CD14-positive monocyte (primary cell): ENCODE measurements around the gene PRSS33. TPM values are rescaled to one million over a fixed set of nuclear protein-coding genes. Genes with fewer than 3 reads are reported as not detected.

Experiments
- DNase-seq, 3 donors: peaks; one replicate each; pipeline ENCODE4 v3.0.0-alpha.2; 2011 to 2022
- H2AFZ ChIP-seq: 2 replicates; pipeline ENCODE4 v1.6.0; 2012; ENCODE audit warnings: mild to moderate bottlenecking, low read depth, low read length, inconsistent platforms; ENCODE audit not compliant: insufficient read depth, poor library complexity, severe bottlenecking
- H3K27ac ChIP-seq, 2 donors: 1 replicate in 1 of 2; 2 replicates in 1 of 2; pipeline ENCODE4 v1.5.1; 2012 to 2013; ENCODE audit warnings: low read length in 2 of 2, control low read depth in 1 of 2, inconsistent platforms in 1 of 2, low read depth in 1 of 2, mild to moderate bottlenecking in 1 of 2
- H3K27me3 ChIP-seq, 2 donors: one replicate each; pipeline versions ENCODE4 v1.6.0 to v1.6.1; 2011 to 2013; ENCODE audit warnings: low read length in 2 of 2; ENCODE audit not compliant: control insufficient read depth in 2 of 2, insufficient read depth in 2 of 2
- H3K36me3 ChIP-seq, 2 donors: replicated peaks in 1 of 2; 1 replicate in 1 of 2; 2 replicates in 1 of 2; pipeline versions ENCODE4 v1.5.1 to v1.6.1; 2012 to 2013; ENCODE audit warnings: low read length in 2 of 2, control low read depth in 1 of 2, inconsistent platforms in 1 of 2, mild to moderate bottlenecking in 1 of 2; ENCODE audit not compliant: insufficient read depth in 2 of 2, control insufficient read depth in 1 of 2
- H3K4me1 ChIP-seq, 2 donors: 1 replicate in 1 of 2; 2 replicates in 1 of 2; pipeline versions ENCODE4 v1.5.1 to v1.6.1; 2012 to 2013; ENCODE audit warnings: low read length in 2 of 2, control low read depth in 1 of 2, inconsistent platforms in 1 of 2, mild to moderate bottlenecking in 1 of 2, moderate library complexity in 1 of 2; ENCODE audit not compliant: insufficient read depth in 2 of 2, control insufficient read depth in 1 of 2
- H3K4me2 ChIP-seq: replicated peaks from 2 replicates; pipeline ENCODE3; 2012; ENCODE audit warnings: low read length, moderate library complexity, mild to moderate bottlenecking; ENCODE audit not compliant: poor library complexity, severe bottlenecking; ENCODE audit errors: extremely low read depth
- H3K4me3 ChIP-seq, 3 experiments: fragments of 200-600 bp in 1 of 3; sonication (generic) in 1 of 3; replicated peaks in 1 of 3; 1 replicate in 2 of 3; 2 replicates in 1 of 3; pipeline ENCODE4 v1.5.1; 2011 to 2013; ENCODE audit warnings: low read length in 3 of 3, mild to moderate bottlenecking in 3 of 3, control low read depth in 2 of 3, low read depth in 2 of 3, inconsistent platforms in 1 of 3, moderate library complexity in 1 of 3
- H3K79me2 ChIP-seq: 2 replicates; pipeline ENCODE4 v1.6.0; 2012; ENCODE audit warnings: mild to moderate bottlenecking, control low read depth, inconsistent platforms, low read length, moderate library complexity; ENCODE audit not compliant: insufficient read depth
- H3K9ac ChIP-seq: 2 replicates; pipeline ENCODE4 v1.6.0; 2017; ENCODE audit warnings: low read length, mild to moderate bottlenecking; ENCODE audit not compliant: insufficient read depth, poor library complexity, severe bottlenecking
- H3K9me3 ChIP-seq, 2 donors: replicated peaks in 1 of 2; 1 replicate in 1 of 2; 2 replicates in 1 of 2; pipeline versions ENCODE4 v1.5.1 to v1.6.1; 2012 to 2013; ENCODE audit warnings: low read length in 2 of 2, control low read depth in 1 of 2; ENCODE audit not compliant: control insufficient read depth in 1 of 2, insufficient read depth in 1 of 2
- H4K20me1 ChIP-seq: 2 replicates; pipeline ENCODE4 v1.6.0; 2012; ENCODE audit warnings: mild to moderate bottlenecking, low read length, control low read depth, moderate library complexity; ENCODE audit not compliant: insufficient read depth
- H3K27ac Mint-ChIP-seq, 7 donors: one replicate each; pipeline ENCODE4 v1.8.0; 2020; ENCODE audit warnings: mild to moderate bottlenecking in 7 of 7, mixed read lengths in 7 of 7, moderate library complexity in 6 of 7, inconsistent platforms in 2 of 7
- H3K27me3 Mint-ChIP-seq, 3 donors: one replicate each; pipeline ENCODE4 v1.8.0; 2021 to 2022; ENCODE audit warnings: low read depth in 3 of 3, mild to moderate bottlenecking in 3 of 3, mixed read lengths in 3 of 3, moderate library complexity in 3 of 3, inconsistent platforms in 1 of 3
- H3K36me3 Mint-ChIP-seq, 2 donors: one replicate each; pipeline ENCODE4 v1.8.0; 2020; ENCODE audit warnings: mixed read lengths in 2 of 2, inconsistent platforms in 1 of 2, mild to moderate bottlenecking in 1 of 2
- H3K4me1 Mint-ChIP-seq: one replicate; pipeline ENCODE4 v1.8.0; 2020; ENCODE audit warnings: mild to moderate bottlenecking, mixed read lengths
- H3K4me3 Mint-ChIP-seq, 2 donors: one replicate each; pipeline ENCODE4 v1.8.0; 2020; ENCODE audit warnings: mild to moderate bottlenecking in 2 of 2, mixed read lengths in 2 of 2, moderate library complexity in 1 of 2
- H3K9me3 Mint-ChIP-seq, 7 donors: one replicate each; pipeline ENCODE4 v1.8.0; 2020 to 2022; ENCODE audit warnings: mixed read lengths in 7 of 7, mild to moderate bottlenecking in 6 of 7, moderate library complexity in 6 of 7, inconsistent platforms in 2 of 7
- WGBS: methylation state at CpG from one replicate; pipeline ENCODE4 v1.1.5; 2013; ENCODE audit warnings: missing lambda C conversion rate; ENCODE audit not compliant: insufficient coverage; 5-methylcytosine and 5-hydroxymethylcytosine counted together
- intact Hi-C, 2 donors: fragments of 100-400 bp; cut with micrococcal nuclease; formaldehyde crosslinking; loops; one replicate each; pipeline versions ENCODE4 v1.15.0 to v1.15.1; 2023
- polyA plus RNA-seq, 3 donors: library from polyadenylated mRNA; depleted of rRNA in 1 of 3; unstranded in 2 of 3; stranded (reverse) in 1 of 3; fragments of 300-500 nt in 2 of 3; fragments of >200 nt in 1 of 3; fragmentation: Illumina TruSeq in 2 of 3; gene quantifications; 1 replicate in 2 of 3; 2 replicates in 1 of 3; pipeline ENCODE4 v1.2.3, GENCODE V29; 2012 to 2021
- TF ChIP-seq, protein P1 (sequence below): fragments of 200-600 bp; IDR thresholded peaks from one replicate; pipeline ENCODE4 v1.8.0; 2022; ENCODE audit warnings: antibody characterized with exemption, mild to moderate bottlenecking

Gene PRSS33
- polyA plus RNA-seq, 3 donors: 0.05 TPM; not detected in 2

DNA sequence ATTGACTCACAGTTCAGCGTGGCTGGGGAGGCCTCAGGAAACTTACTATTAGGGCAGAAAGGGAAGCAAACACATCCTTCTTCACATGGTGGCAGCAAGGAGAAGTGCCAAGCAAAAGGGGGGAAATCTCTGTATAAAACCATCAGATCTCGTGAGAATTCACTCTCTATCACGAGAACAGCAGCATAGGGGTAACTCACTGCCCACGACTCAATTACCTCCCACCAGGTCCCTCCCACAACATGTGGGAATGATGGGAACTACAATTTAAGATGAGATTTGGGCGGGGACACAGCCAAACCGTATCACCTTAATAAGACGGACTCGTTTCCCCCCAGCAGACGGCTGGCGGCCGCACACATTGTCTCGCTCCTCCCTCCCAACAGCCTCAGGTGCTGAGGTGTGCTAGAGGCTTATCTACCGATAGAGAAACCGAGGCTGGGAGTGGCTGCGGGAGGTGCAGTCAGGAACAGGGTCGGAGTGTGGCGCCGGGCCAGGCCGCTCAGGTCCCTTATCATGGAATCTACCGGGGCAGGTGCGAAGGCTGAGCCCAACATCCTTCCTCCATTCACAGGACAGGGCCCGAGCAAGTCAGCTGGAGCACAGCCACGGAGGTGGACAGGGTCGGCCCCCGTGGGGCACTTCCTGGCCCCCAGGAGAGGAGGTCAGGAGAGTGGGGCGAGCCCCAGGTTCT lies 37.8 kb upstream of the PRSS33 start:
- peaks cover 9 to 11% of the 10 kb centered on the region in 2 donors for H3K4me1 ChIP-seq
- intact Hi-C loops: no loop called here
- H3K36me3 ChIP-seq: no peaks in the 10 kb centered on the region

DNA sequence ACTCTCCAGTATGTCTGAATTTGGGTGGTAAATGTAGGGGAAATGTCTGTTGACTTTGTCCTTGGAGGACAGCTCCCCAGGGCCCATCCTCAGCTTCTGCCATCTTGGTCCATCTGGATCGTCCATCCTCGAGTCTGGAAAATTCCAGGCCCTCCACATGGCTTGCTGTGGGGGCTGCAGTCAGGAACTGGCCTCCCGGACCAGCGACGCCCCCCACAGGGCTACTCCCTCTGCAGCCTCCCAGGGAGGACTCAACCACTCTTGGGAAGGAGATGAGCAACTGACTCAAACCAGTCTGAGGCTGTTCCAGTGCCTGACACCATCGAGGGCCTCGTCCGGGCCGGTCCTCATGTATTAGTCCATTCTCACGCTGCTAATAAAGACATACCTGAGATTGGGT lies 37.3 kb upstream of the PRSS33 start:
- no peak for DNase-seq
- Histone ChIP-seq H3K27ac (no peak overlapping the region), H3K79me2 (no peaks in the 10 kb centered on the region), H2AFZ (no peak overlapping the region), H3K4me3 (no peak overlapping the region), H3K9ac (no peak overlapping the region), H3K9me3 (no peaks in the 10 kb centered on the region), H4K20me1 (no peaks in the 10 kb centered on the region), H3K4me2 (no peak overlapping the region), H3K27me3 (no peaks in the 10 kb centered on the region), H3K4me1 (peaks cover 3 to 5% of the 10 kb centered on the region in 2 donors), H3K36me3 (no peaks in the 10 kb centered on the region)
- Mint-ChIP-seq H3K9me3 (no peaks in the 10 kb centered on the region), H3K4me3 (no peak overlapping the region), H3K27me3 (peaks cover 1 to 5% (median 2%) of the 10 kb centered on the region in 3 donors), H3K36me3 (no peaks in the 10 kb centered on the region), H3K27ac (no peak overlapping the region), H3K4me1 (peaks cover 3% of the 10 kb centered on the region)
- intact Hi-C loops: loop anchor here (5.0 kb wide), 2 partner anchors 37 to 42 kb away; partner anchors contain the start of gene PRSS33 (in 1 of the 2)
- 95% methylated on average over 2 of the region's 10 CpGs for WGBS
- TF ChIP-seq, protein P1, sequence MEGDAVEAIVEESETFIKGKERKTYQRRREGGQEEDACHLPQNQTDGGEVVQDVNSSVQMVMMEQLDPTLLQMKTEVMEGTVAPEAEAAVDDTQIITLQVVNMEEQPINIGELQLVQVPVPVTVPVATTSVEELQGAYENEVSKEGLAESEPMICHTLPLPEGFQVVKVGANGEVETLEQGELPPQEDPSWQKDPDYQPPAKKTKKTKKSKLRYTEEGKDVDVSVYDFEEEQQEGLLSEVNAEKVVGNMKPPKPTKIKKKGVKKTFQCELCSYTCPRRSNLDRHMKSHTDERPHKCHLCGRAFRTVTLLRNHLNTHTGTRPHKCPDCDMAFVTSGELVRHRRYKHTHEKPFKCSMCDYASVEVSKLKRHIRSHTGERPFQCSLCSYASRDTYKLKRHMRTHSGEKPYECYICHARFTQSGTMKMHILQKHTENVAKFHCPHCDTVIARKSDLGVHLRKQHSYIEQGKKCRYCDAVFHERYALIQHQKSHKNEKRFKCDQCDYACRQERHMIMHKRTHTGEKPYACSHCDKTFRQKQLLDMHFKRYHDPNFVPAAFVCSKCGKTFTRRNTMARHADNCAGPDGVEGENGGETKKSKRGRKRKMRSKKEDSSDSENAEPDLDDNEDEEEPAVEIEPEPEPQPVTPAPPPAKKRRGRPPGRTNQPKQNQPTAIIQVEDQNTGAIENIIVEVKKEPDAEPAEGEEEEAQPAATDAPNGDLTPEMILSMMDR: no peak

More for the DNA sequence above, 37.8 kb upstream of the PRSS33 start:
- TF ChIP-seq, protein P1: no peak
- H3K27ac Mint-ChIP-seq: peak overlapping the region in 1 of 7 donors; percentile 30
- H3K4me3 Mint-ChIP-seq: no peak overlapping the region
- H3K9me3 ChIP-seq: no peaks in the 10 kb centered on the region
- no peak overlapping the region for H3K9ac ChIP-seq
- no peak overlapping the region for H3K4me2 ChIP-seq
- H3K27me3 Mint-ChIP-seq: peaks cover 1 to 5% (median 2%) of the 10 kb centered on the region in 3 donors
- no peak overlapping the region for H3K4me3 ChIP-seq
- H3K27ac ChIP-seq: no peak overlapping the region
- WGBS: 88% methylated on average over 9 of the region's 26 CpGs
- no peaks in the 10 kb centered on the region for H4K20me1 ChIP-seq
- no peaks in the 10 kb centered on the region for H3K79me2 ChIP-seq
- no peaks in the 10 kb centered on the region for H3K27me3 ChIP-seq
- peaks cover 8% of the 10 kb centered on the region for H3K4me1 Mint-ChIP-seq
- no peak for DNase-seq
- no peaks in the 10 kb centered on the region for H3K36me3 Mint-ChIP-seq
- no peak overlapping the region for H2AFZ ChIP-seq
- H3K9me3 Mint-ChIP-seq: no peaks in the 10 kb centered on the region
